Neuronal stem cell (in vitro differentiated cells): Measurements from ENCODE around the gene ATF1.

Experiments used
- DNase-seq: peaks from one replicate; pipeline ENCODE4 v3.0.0-alpha.2; 2013; ENCODE audit warnings: low spot score
- H2AFZ ChIP-seq: one replicate; pipeline ENCODE4 v1.6.1; 2013; ENCODE audit warnings: mild to moderate bottlenecking, low read length, inconsistent platforms
- H2AK5ac ChIP-seq: 2 replicates; pipeline ENCODE4 v1.6.1; 2013; ENCODE audit warnings: low read depth, mild to moderate bottlenecking, inconsistent platforms, low read length, moderate library complexity, mixed read lengths
- H2BK120ac ChIP-seq: 2 replicates; pipeline ENCODE4 v1.6.1; 2013; ENCODE audit warnings: low read depth, mild to moderate bottlenecking, inconsistent platforms, low read length, moderate library complexity, mixed read lengths
- H2BK12ac ChIP-seq: one replicate; pipeline ENCODE4 v1.6.1; 2013; ENCODE audit warnings: low read length, inconsistent platforms
- H2BK15ac ChIP-seq: 2 replicates; pipeline ENCODE4 v1.6.1; 2013; ENCODE audit warnings: mild to moderate bottlenecking, low read length, inconsistent platforms, mixed read lengths
- H2BK5ac ChIP-seq: one replicate; pipeline ENCODE4 v1.6.1; 2013; ENCODE audit warnings: inconsistent platforms, mild to moderate bottlenecking, low read length, moderate library complexity
- H3K14ac ChIP-seq: one replicate; pipeline ENCODE4 v1.6.1; 2013; ENCODE audit warnings: low read length, inconsistent platforms
- H3K18ac ChIP-seq: 2 replicates; pipeline ENCODE4 v1.6.1; 2013; ENCODE audit warnings: low read length, inconsistent platforms
- H3K23ac ChIP-seq: 2 replicates; pipeline ENCODE4 v1.6.1; 2013; ENCODE audit warnings: low read depth, mild to moderate bottlenecking, mixed read lengths, low read length, inconsistent platforms; ENCODE audit not compliant: poor library complexity
- H3K27ac ChIP-seq: replicated peaks from 3 replicates; pipeline ENCODE4 v1.5.1; 2013; ENCODE audit warnings: low read length, inconsistent platforms
- H3K27me3 ChIP-seq, 3 experiments: 2 replicates each; pipeline ENCODE4 v1.6.1; 2013; ENCODE audit warnings: low read length in 3 of 3, mild to moderate bottlenecking in 2 of 3, inconsistent platforms in 1 of 3, low read depth in 1 of 3, mixed read lengths in 1 of 3, moderate library complexity in 1 of 3; ENCODE audit not compliant: control insufficient read depth in 3 of 3, insufficient read depth in 3 of 3
- H3K36me3 ChIP-seq, 2 donors: replicated peaks in 1 of 2; 2 replicates each; pipeline ENCODE4 v1.6.1; 2013; ENCODE audit warnings: low read length in 2 of 2; ENCODE audit not compliant: control insufficient read depth in 2 of 2, insufficient read depth in 2 of 2
- H3K4ac ChIP-seq: 2 replicates; pipeline ENCODE4 v1.6.1; 2013; ENCODE audit warnings: inconsistent platforms, mild to moderate bottlenecking, low read length, moderate library complexity
- H3K4me1 ChIP-seq, 2 donors: 1 replicate in 1 of 2; 2 replicates in 1 of 2; pipeline ENCODE4 v1.6.1; 2013; ENCODE audit warnings: low read length in 2 of 2, low read depth in 1 of 2; ENCODE audit not compliant: control insufficient read depth in 2 of 2, insufficient read depth in 1 of 2
- H3K4me2 ChIP-seq: one replicate; pipeline ENCODE4 v1.6.1; 2013; ENCODE audit warnings: mild to moderate bottlenecking, low read length, inconsistent platforms; ENCODE audit not compliant: insufficient read depth, poor library complexity, severe bottlenecking
- H3K4me3 ChIP-seq, 2 donors: 2 replicates each; pipeline ENCODE4 v1.5.1; 2013; ENCODE audit warnings: low read length in 2 of 2, mild to moderate bottlenecking in 2 of 2, inconsistent platforms in 1 of 2, moderate library complexity in 1 of 2
- H3K79me1 ChIP-seq: one replicate; pipeline ENCODE4 v1.6.1; 2013; ENCODE audit warnings: low read depth, mild to moderate bottlenecking, inconsistent platforms, low read length, moderate library complexity
- H3K9ac ChIP-seq: one replicate; pipeline ENCODE4 v1.6.1; 2013; ENCODE audit warnings: mild to moderate bottlenecking, low read depth, low read length, inconsistent platforms; ENCODE audit not compliant: poor library complexity
- H3K9me3 ChIP-seq, 2 donors: replicated peaks in 1 of 2; 2 replicates each; pipeline versions ENCODE3 to v1.6.1; 2013; ENCODE audit warnings: low read length in 2 of 2, mild to moderate bottlenecking in 2 of 2, inconsistent platforms in 1 of 2, low read depth in 1 of 2, mixed read lengths in 1 of 2, moderate library complexity in 1 of 2; ENCODE audit not compliant: control insufficient read depth in 2 of 2, insufficient read depth in 1 of 2
- H4K8ac ChIP-seq: one replicate; pipeline ENCODE4 v1.6.1; 2013; ENCODE audit warnings: low read depth, mild to moderate bottlenecking, inconsistent platforms, low read length, moderate library complexity
- H4K91ac ChIP-seq: one replicate; pipeline ENCODE4 v1.6.1; 2013; ENCODE audit warnings: low read length, low read depth, mild to moderate bottlenecking, inconsistent platforms; ENCODE audit not compliant: poor library complexity
- WGBS, 2 donors: extraction: QIAGEN DNeasy Blood & Tissue Kit; methylation state at CpG; one replicate each; pipeline ENCODE4 v1.1.7; 2013; ENCODE audit warnings: missing lambda C conversion rate in 2 of 2, mixed read lengths in 1 of 2; ENCODE audit not compliant: insufficient read length in 2 of 2, insufficient replicate concordance in 1 of 2; ENCODE audit errors: extremely low coverage in 2 of 2; 5-methylcytosine and 5-hydroxymethylcytosine counted together

The ATF1 gene

GRCh38 chr12:50750366-50750765 is 13.5 kb upstream of the ATF1 start:
- Histone ChIP-seq H2BK15ac (no peak overlapping the region), H2AK5ac (no peak overlapping the region), H2BK12ac (no peak overlapping the region), H4K91ac (no peak overlapping the region), H3K9ac (no peak overlapping the region), H3K14ac (no peak overlapping the region), H3K79me1 (no peaks in the 10 kb centered on the region), H2BK5ac (no peak overlapping the region), H3K36me3 (peaks cover 6 to 49% of the 10 kb centered on the region in 2 donors), H3K23ac (no peak overlapping the region), H3K4me3 (no peak overlapping the region), H3K4ac (no peak overlapping the region), H3K4me1 (no peaks in the 10 kb centered on the region), H3K4me2 (no peak overlapping the region), H3K27me3 (no peaks in the 10 kb centered on the region), H3K18ac (no peak overlapping the region), H2BK120ac (no peak overlapping the region), H3K9me3 (peaks cover 2 to 5% of the 10 kb centered on the region in 2 donors), H4K8ac (no peak overlapping the region), H3K27ac (no peak overlapping the region), H2AFZ (no peak overlapping the region)
- WGBS, 2 donors = no CpG with 5 or more reads among the region's 4 CpGs
- no peak for DNase-seq

- no peak overlapping the region for H2BK120ac ChIP-seq
- H3K27me3 ChIP-seq = no peaks in the 10 kb centered on the region
- no peak overlapping the region for H3K4me2 ChIP-seq
- no peak overlapping the region for H2BK5ac ChIP-seq
- peaks cover 2 to 32% of the 10 kb centered on the region in 2 donors for H3K36me3 ChIP-seq
- no peaks in the 10 kb centered on the region for H3K79me1 ChIP-seq
- H3K9ac ChIP-seq = no peak overlapping the region
- no peak overlapping the region for H3K27ac ChIP-seq
- no peak overlapping the region for H2AK5ac ChIP-seq
- H4K8ac ChIP-seq = no peak overlapping the region
- H3K9me3 ChIP-seq = peaks cover 2 to 5% of the 10 kb centered on the region in 2 donors
- H2BK15ac ChIP-seq = no peak overlapping the region
- H3K14ac ChIP-seq = no peak overlapping the region
- H3K18ac ChIP-seq = no peak overlapping the region
- H3K23ac ChIP-seq = no peak overlapping the region
- DNase-seq = no peak
- no peak overlapping the region for H3K4ac ChIP-seq
- no CpG with 5 or more reads among the region's 6 CpGs for WGBS, 2 donors
- no peak overlapping the region for H2AFZ ChIP-seq
- no peak overlapping the region for H2BK12ac ChIP-seq
- no peak overlapping the region for H4K91ac ChIP-seq
- no peaks in the 10 kb centered on the region for H3K4me1 ChIP-seq
- no peak overlapping the region for H3K4me3 ChIP-seq
Observed at GRCh38 chr12:50751948-50752721, 11.8 kb upstream of the ATF1 start.

- Histone ChIP-seq H3K27ac (no peak overlapping the region), H2BK12ac (no peak overlapping the region), H3K9ac (no peak overlapping the region), H4K91ac (no peak overlapping the region), H3K4me2 (no peak overlapping the region), H2AFZ (no peak overlapping the region), H3K4me1 (no peaks in the 10 kb centered on the region), H3K27me3 (no peaks in the 10 kb centered on the region), H3K36me3 (peaks cover 0 to 20% of the 10 kb centered on the region in 2 donors), H3K79me1 (no peaks in the 10 kb centered on the region), H3K4ac (no peak overlapping the region), H2AK5ac (no peak overlapping the region), H3K18ac (no peak overlapping the region), H2BK5ac (no peak overlapping the region), H3K9me3 (peaks cover 2 to 5% of the 10 kb centered on the region in 2 donors), H2BK15ac (no peak overlapping the region), H3K23ac (no peak overlapping the region), H3K14ac (no peak overlapping the region), H3K4me3 (no peak overlapping the region), H4K8ac (no peak overlapping the region), H2BK120ac (no peak overlapping the region)
- no peak for DNase-seq
- WGBS, 2 donors = no CpG with 5 or more reads among the region's 5 CpGs
Observed at GRCh38 chr12:50753232-50753769, 10.6 kb upstream of the ATF1 start.

- Histone ChIP-seq H2AFZ (peak overlapping the region; percentile 99), H3K4me3 (peak overlapping the region; percentile 81 to 98), H3K36me3 (peaks cover 0 to 3% of the 10 kb centered on the region in 2 donors), H3K14ac (peak overlapping the region; percentile 89), H3K79me1 (peaks cover 5% of the 10 kb centered on the region), H3K27me3 (no peaks in the 10 kb centered on the region), H3K18ac (peak overlapping the region; percentile 99), H3K9ac (peak overlapping the region; percentile 98), H2BK5ac (peak overlapping the region; percentile 99), H2BK120ac (peak overlapping the region; percentile 81), H3K9me3 (peaks cover 0 to 10% of the 10 kb centered on the region in 2 donors), H3K4me2 (peak overlapping the region; percentile 98), H3K4me1 (peaks cover 0 to 3% of the 10 kb centered on the region in 2 donors), H2BK15ac (peak overlapping the region; percentile 89), H3K4ac (no peak overlapping the region), H4K8ac (peak overlapping the region; percentile 92), H3K27ac (peak overlapping the region; percentile 97), H3K23ac (peak overlapping the region; percentile 99), H2AK5ac (peak overlapping the region; percentile 75), H2BK12ac (peak overlapping the region; percentile 84), H4K91ac (no peak overlapping the region)
- whole genome bisulfite sequencing, 2 donors = no CpG with 5 or more reads among the region's 91 CpGs
- DNase-seq = peak; percentile 57
Observed at GRCh38 chr12:50764286-50765094, 589 bp downstream of the ATF1 start.
